HG03064 (cell line): ENCODE results near the gene SCAI.
"Not testable (repeated sequence)": the region's sequence is repeated elsewhere in the genome, so short reads cannot be mapped to it uniquely, and the experiment has no call there.

ENCODE experiments used
- ATAC-seq: cut with Tn5 transposase; IDR thresholded peaks from one replicate; pipeline ENCODE4 v1.9.1; 2021; ENCODE audit warnings: low read depth; ENCODE audit not compliant: unreplicated experiment

SCAI gene

DNA sequence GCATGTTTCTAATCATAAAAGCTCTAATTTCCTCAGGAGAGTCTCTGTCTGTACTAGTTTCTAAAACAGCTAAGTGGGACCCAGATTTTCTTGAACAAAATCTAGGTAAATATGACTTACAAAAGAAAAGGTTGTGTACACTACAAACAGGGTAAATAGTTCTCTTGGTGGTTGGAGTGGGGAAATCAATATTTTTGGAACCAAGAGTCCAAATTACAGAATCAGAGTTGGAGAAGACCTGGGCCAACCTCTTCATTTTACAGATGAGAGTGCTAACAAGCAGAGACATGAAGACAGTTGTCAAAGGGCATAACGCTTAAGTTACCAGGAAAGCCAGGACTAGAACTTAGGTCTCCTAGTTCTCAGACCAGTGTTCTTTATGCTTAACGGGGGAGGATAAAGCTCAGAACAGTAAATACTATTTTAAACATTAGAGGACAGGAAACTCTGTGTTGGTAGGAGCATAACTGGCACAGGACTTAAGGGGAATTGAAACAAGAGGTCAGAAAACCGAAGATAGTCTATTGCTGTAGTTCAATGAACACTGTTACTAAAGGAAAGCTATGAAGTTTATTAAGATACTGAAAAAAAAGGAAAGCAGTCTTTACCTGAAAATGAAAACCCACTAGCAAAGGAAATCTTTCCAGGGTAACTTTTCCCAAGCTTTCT is 193.1 kb downstream of the SCAI start:
- ATAC-seq, result no peak

DNA sequence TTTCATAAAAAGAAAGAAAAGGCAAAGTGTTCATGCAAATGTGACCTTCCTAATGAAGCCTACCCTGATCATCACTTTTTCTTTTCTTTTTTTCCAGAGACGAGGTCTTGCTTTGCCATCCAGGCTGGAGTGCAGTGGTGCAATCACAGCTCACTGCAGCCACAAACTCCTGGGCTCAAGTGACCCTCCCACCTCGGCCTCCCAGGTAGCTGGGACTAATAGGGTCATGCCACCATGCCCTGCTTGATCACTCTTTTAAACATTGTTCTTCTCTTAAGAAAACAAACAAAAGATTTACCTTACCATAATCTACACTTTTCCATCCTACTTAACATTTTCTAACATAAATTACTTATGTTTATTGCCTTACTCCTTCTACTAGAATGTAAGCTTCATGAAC is 193.9 kb downstream of the SCAI start:
- ATAC-seq, result no peak

DNA sequence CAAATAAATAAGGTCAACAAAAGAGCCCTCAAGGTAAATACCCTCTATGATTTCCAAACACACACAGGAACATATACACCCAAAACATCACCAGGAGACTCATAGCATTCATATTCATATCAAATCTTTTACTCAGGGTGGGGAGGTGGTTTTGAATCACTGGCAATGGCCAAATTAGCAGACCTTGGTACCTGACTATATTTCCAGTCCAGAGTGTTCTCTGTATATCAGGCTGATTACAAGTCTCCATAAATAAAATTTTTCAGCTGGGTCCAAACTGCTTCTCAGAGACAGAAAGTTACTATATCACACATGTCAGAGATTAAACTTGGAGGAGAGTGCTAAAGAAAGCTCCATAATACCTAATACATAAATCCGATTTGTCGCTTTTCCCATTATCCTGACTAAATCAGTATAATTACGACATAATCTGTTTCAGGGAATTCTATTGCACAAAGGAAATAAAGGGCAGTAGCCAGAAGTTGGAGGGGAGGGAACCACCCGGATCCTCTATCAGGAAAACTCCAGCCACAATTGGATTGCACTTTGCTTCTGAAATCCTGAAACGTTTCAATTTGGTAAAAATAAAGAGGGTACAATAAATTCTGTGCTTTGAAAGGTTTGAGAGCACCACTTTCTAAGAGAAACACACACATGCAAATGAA is 195.5 kb downstream of the SCAI start:
- ATAC-seq, result no peak

DNA sequence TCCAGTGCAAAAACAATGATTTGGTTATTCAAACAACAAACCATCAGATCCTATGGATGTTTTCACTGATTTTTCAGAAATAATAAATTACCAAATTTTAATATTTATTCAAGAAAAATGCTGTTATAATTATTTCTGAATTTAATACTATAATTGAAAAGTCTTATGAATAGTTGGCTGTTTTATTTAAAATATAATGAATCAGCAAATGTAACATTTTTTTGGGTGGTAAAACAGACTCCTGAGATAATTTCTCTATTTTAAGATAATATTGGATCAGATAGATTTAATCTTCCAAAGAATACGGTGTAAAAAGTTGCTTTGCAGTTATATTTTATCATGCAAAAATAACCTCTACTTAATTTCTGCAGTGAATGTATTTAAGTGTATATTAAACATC is 197.2 kb downstream of the SCAI start:
- ATAC-seq, result no peak

DNA sequence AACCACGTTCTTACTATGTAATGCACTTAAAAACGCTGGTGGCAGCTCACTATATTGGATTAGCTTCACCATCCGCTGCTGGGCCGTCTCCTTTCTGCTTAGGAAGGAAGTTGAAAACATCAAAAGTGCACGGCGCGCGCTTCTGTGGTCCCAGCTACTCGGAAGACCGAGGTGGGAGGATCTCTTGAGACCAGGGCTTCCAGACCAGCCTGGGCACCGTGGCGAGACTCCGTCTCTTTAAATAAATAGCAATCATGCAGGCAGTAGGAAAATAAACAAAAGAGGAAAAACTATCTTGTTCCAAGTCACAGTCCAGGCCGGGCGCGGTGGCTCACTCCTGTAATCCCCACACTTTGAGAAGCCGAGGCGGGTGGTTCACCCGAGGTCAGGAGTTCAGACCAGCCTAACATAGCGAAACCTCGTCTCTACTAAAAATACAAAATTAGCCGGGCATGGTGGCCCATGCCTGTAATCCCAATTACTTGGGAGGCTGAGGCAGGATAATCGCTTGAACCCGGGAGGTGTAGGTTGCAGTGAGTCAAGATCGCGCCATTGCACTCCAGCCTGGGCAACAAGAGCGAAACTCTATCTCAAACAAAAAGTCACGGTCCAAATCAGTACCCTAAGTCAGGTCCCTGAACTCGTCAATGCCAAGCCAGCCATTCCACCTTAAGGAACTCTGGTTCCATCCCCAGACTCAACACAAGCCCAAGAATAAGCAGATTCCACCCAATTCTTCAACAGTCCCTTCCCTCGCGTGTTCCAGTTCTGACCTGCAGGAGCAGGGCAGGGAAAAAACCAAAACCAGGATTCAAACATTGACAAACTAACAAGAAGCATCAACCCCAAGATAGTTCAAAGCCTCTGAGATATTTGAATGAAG is 201.4 kb downstream of the SCAI start:
- peak; percentile 27 for ATAC-seq

DNA sequence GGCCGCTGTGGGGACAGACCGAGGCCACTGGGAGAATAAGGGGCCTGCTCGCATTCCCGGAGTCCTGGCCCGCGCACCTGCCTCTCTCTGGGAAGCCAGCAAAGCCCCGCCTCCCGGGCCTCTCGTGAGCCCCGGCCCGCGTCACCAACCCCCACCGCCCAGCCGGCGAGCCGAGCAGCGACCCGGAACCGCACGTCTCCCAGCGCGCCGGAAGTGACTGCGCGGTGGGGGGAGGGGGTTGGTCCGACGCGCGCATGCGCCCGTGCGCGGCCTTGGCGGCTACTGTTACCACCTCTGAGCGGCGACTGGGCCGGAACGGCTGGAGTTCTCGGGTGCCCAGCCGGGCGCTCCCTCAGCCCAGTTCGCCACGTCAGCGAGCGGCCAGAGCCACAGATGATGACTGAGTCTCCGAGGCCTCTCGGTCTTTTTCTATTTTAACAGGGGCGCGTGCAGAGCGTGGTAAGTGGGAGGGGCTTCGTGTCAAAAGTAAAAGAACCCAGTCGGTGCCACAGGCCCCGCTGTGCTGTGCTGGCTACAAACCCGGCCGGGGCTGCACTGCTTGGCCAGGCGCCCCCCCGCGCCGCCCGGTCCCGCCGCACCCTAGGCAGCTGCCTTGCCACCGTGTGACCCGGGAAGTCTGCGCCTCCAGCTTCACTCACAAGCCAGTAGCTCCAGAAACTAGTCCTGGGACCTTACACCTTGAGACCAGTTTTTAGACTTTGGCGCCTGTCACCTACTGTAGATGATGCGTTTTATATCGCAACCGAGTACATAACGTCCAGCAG is 202.2 kb downstream of the SCAI start, which contains the start of gene GOLGA1:
Gene GOLGA1 (minus strand): TSS at position 190 of the 785 bp plus-strand sequence. CDS start 2,372 bp downstream, outside the sequence.
- peak; percentile 78 for ATAC-seq

DNA sequence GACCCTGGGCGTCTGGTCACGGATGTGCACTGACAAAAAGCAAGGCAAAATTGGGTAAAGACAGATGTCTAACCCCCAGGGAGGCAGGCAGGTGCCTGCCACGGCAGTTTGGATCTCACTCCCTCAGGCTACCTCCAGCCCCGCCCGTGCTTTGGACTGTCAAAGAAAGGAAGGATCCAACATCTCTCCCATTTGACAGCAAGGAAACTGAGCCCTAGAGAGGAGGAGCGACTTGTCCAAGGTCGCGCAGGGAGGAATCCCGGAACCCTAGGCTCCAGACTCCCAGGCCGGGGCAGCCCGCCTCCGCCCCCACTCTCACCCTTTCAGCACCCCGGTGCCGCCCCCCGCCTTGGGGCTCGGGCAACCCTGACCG is 202.8 kb downstream of the SCAI start:
- ATAC-seq, result peak; percentile 28

DNA sequence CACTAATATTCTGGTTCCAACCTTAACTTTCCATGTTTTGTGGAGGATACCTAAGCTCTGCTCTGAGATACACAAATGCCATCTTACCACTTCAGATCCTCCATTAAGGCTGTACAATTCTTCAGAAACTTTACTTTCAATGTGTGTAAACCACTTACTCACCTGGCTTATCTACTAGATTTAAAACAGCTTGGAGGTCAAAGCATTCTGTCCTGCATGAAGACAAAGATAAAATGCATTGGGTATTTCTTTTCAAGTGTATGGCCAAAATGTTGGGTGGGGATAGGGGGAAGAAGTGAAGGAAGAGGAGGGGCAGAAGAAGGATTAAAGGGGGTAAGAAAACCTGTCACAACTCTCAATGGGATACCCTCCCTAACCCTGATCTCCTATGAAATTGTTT is 203.4 kb downstream of the SCAI start:
- no peak for ATAC-seq

DNA sequence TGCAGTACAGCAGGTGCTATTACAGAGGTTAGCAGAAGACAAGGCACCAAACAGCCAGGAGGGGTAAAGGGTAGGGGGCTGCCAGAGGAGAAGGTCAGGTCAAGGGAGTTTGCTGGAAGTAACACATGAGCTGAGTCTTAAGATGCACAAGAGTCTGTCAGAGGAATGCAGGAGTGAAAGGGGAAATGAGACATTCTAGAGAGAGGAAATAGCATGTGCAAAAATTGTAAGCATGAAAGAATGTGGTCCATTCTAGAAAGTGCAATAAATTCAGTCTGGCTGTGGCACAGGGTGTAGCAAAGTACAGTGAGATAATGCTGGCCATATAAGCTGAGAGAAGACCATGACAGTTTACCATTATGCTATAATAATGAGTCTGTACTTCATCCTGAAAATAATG is 209.0 kb downstream of the SCAI start:
- no peak for ATAC-seq

DNA sequence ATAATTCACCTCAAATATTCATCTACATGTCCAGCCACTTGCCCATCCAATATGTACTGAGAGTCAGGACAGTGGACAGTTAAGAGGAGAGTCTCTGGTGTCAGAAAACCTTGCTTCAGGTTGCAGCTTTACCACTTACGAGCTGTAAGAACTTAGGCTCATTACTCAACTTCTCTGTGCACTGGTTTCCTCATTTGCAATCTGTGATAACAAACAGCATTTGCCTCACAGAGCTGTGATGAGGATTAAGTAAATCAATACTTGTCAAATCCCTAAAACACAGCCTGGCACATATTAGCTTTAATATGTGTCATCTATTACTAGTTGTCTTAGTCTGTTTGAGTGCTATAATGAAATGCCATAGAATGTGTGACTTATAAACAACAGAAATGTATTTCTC is 211.0 kb downstream of the SCAI start:
- no peak for ATAC-seq

DNA sequence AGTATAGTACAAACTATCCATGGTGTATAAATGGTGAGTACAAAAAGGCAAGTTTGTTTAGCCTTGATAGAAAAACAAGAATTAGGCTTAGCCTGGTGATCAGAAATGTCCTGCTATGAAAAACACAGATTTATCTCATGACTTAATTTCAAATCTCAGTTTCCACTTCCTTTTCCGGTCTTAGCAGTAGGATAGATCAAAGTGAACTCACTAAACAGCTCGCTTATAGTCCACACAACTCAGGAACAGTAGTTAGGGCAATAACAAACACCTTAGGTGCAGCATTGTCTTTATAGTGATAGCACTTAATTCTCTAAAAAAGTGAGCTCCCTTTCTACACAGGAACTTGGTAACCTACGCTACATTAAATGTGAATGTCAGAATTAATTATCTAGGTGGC is 213.9 kb downstream of the SCAI start:
- no peak for ATAC-seq

DNA sequence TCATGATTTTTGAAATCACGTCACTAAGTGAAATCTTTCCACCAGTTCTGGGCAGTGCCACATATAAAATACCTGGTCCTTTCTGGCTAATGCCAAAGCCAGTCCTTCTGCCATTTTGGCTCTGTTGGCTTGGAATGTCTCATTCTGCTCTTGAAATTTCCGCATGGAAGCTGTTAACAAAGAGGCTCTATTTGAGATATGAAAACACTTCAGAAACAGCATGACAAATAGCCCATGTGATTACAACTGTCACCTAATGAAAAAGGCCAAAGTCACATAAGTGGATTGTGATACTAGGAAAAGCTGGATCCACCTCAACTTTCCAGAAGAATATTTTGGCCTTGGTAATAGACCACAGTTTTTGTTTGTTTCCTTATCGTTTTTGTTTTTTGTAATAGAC is 215.2 kb downstream of the SCAI start:
- no peak for ATAC-seq

DNA sequence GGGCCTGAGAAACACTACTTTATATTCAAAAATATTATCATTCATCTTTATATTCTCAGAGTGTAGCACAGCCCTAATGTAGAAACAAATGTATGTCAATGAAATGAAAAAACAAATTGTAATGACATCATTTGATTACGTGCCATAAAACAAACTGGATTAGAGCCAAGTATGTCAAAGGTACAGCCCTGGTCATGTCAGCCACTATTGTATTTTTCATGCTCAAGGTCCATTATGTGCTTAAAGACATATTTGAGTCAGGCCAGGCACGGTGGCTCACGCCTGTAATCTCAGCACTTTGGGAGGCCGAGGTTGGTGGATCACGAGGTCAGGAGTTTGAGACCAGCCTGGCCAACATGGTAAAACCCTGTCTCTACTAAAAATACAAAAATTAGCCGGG is 222.9 kb downstream of the SCAI start:
- not testable (repeated sequence) for ATAC-seq

DNA sequence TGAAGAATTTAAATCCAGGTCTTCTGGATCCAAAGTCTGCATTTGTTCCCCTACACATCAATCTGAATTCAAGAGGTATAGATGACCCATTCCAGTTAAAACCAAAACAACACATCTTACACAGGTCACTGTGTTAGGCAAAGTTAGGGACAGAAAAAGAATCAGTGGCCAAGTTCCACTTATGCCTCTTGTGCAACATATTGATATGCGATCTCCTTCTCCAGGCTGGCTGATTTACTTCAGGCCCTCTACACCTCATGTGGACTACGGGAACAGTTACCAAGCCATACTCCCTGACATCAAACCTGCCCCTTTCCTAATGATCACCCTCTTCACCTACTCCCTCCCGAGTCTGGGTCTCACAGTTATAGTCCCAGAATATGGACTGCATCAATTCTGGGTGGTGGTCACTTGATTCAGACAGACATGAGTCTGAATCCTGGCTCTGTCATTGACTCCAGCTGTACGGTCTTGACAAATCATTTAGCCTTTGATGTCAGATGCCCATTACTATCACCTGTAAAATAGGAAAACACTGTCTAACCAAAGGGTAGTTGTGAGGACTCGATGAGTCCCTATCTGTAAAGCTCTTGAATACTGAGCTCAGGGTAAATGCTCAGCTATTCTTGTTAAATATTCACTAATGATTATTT is 228.4 kb downstream of the SCAI start:
- ATAC-seq, result no peak

DNA sequence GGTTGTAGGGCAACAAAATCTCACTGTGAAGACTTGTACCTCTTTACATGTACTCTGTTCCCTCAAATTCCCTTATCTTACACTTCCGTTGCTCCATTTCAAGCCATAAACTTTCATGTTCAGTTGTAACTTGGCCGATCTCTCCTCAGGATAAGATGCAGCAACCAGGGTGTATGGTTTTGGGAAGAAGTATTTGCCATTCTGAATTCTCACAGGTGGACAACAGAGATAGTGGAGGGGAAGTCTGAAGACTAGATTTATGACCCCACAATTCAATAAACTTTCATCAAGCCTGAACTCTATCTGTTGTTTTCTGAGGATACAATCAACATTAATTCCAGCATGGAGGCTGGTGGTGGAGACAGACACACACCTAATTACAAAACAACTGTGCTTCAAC is 229.9 kb downstream of the SCAI start:
- no peak for ATAC-seq

DNA sequence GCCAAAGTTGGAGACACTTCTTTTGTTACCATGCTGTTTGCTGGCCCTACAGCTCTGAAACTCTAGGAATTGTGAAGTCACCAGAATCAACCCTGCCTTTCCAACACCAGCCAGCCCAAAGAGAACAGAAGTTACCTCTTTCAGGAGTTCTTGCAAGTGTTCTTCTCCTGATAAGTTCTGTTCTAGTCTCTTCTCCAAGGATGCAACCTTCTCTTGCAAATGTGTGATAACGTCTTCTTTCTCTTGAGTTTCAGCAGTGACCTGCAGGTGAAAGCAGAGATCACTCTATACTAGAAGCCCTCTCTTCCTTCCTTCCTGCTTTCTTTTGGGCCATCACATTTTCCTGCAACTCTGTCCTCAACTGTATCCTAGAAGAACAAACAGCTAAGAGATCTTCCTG is 231.6 kb downstream of the SCAI start:
- ATAC-seq, result no peak

DNA sequence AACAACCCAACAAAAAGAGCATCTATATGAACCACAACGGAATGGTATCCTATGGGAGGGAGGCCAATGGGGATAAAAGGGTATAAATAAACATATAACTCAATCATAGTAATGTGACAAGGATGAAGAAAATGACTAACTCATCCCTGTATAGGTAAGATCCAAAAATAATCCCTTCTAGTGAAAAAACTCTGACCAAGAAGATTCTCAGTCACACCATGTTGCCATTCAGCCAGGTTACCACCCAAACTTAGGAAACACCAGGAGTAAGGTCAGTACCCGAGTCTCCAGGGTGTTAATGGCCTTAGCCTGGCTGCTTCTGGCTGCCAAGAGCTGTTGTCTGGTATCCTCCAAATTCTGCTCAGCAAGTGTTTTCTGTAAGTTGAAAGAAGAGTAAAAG is 235.2 kb downstream of the SCAI start:
- no peak for ATAC-seq

DNA sequence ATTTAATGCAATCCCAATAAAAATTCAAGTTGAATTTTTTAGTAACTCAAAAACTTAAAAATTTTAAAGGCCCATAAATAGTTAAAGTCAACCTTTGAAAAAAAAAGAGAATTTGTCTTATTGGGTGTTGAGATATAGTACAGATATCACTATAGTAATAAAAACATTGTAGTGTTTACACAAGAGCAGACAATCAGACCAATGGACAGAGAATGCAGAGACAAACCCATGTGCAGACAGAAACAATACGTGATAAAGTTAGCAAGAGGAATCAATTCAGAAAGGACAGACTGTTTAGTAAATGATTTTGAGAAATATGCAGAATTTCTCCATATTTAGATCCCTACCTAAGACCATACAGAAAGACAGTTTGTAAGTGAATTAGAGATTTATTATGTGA is 236.4 kb downstream of the SCAI start:
- ATAC-seq, result no peak

DNA sequence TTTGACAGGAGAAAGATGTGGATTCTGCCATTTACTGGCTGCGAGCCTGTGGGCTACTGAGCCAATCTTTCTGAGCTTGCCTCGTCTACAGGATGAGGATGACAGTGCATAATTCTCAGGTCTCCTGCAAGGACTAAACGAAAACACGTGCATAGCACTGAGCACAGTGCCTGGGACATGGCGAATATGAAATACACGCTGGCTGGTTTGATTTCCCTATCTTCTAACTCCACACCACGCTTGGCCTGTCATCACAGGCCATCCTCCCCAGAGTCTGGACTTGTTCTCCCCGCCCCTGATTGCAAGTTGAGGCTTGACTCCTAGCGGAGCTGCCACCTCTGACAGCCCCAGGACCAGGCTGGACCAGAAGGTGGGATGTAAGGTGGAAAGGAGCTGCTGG is 243.5 kb downstream of the SCAI start:
- no peak for ATAC-seq
